ENCODE results near the gene SLC45A1.

SLC45A1 gene

GRCh38 chr1:8340448-8340847 is 22.5 kb downstream of the SLC45A1 start:
- H3K4me3 ChIP-seq (replicated peaks in 1 of 2; ENCODE audit: low read depth in 2 of 2, low read length in 2 of 2), result no peak overlapping the region
- no peak for DNase-seq (ENCODE audit: low read depth in 2 of 2)
- TF ChIP-seq CTCF (IDR thresholded peaks at IDR 0.05; ENCODE audit: low read depth, low read length), result no peak

- peak in 1 of 2 donors; percentile 56 for DNase-seq (ENCODE audit: low read depth in 2 of 2)
- H3K4me3 ChIP-seq (replicated peaks in 1 of 2; ENCODE audit: low read depth in 2 of 2, low read length in 2 of 2), result no peak overlapping the region
- peak; percentile 19 for TF ChIP-seq CTCF (IDR thresholded peaks at IDR 0.05; ENCODE audit: low read depth, low read length)
Observed at GRCh38 chr1:8342325-8342724, 24.4 kb downstream of the SLC45A1 start.

GRCh38 chr1:8343044-8343443 is 25.1 kb downstream of the SLC45A1 start:
- no peak overlapping the region for H3K4me3 ChIP-seq (replicated peaks in 1 of 2; ENCODE audit: low read depth in 2 of 2, low read length in 2 of 2)
- no peak for DNase-seq (ENCODE audit: low read depth in 2 of 2)
- TF ChIP-seq CTCF (IDR thresholded peaks at IDR 0.05; ENCODE audit: low read depth, low read length), result no peak

- H3K4me3 ChIP-seq (replicated peaks in 1 of 2; ENCODE audit: low read depth in 2 of 2, low read length in 2 of 2), result peak overlapping the region; percentile 17 to 34
- peak; percentile 96 to 97 for DNase-seq (ENCODE audit: low read depth in 2 of 2)
- no peak for TF ChIP-seq CTCF (IDR thresholded peaks at IDR 0.05; ENCODE audit: low read depth, low read length)
Observed at GRCh38 chr1:8343464-8344001, 25.6 kb downstream of the SLC45A1 start.

GRCh38 chr1:8344893-8345507 is 27.1 kb downstream of the SLC45A1 start:
- DNase-seq (ENCODE audit: low read depth in 2 of 2), result no peak
- TF ChIP-seq CTCF (IDR thresholded peaks at IDR 0.05; ENCODE audit: low read depth, low read length), result no peak
- H3K4me3 ChIP-seq (replicated peaks in 1 of 2; ENCODE audit: low read depth in 2 of 2, low read length in 2 of 2), result no peak overlapping the region

GRCh38 chr1:8345621-8346415 is 27.9 kb downstream of the SLC45A1 start:
- TF ChIP-seq CTCF (IDR thresholded peaks at IDR 0.05; ENCODE audit: low read depth, low read length), result no peak
- H3K4me3 ChIP-seq (replicated peaks in 1 of 2; ENCODE audit: low read depth in 2 of 2, low read length in 2 of 2), result no peak overlapping the region
- no peak for DNase-seq (ENCODE audit: low read depth in 2 of 2)
